Skeletal muscle cell (primary cell): ENCODE data around the gene PSG2.
"Not testable (repeated sequence)": the region's sequence is repeated elsewhere in the genome, so short reads cannot be mapped to it uniquely, and the experiment has no call there.

Experiments
- DNase-seq: peaks from one replicate; pipeline ENCODE4 v3.0.0-alpha.2; 2010; ENCODE audit warnings: low read depth
- H3K4me3 ChIP-seq: 2 replicates; pipeline ENCODE4 v1.5.1; 2011; ENCODE audit warnings: low read depth, mild to moderate bottlenecking, control low read depth, low read length, moderate library complexity

PSG2 gene

DNA sequence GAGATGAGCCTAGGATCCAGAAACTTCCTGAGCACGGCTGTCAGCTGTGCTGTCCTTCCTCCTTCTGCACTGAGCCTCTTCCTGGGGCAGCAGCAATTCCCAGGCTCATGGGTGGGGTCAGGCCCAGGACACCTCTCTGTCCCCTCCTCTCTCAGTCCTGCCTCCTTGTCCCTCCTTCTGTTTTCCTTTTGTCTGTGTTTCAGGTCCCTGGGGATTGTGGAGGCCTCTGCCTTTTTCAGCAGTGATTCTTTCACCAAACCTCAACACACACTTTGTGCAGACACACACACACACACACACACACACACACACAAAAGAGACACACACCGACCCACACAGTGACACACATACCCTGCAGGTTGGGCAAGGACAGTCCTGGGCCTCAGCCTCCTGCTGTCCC, at the start of gene PSG2:
PSG2 (minus strand) TSS at position 101 of the 400 bp plus-strand sequence. CDS start 132 bp downstream, outside the sequence.
- not testable (repeated sequence) for DNase-seq, H3K4me3 ChIP-seq

DNA sequence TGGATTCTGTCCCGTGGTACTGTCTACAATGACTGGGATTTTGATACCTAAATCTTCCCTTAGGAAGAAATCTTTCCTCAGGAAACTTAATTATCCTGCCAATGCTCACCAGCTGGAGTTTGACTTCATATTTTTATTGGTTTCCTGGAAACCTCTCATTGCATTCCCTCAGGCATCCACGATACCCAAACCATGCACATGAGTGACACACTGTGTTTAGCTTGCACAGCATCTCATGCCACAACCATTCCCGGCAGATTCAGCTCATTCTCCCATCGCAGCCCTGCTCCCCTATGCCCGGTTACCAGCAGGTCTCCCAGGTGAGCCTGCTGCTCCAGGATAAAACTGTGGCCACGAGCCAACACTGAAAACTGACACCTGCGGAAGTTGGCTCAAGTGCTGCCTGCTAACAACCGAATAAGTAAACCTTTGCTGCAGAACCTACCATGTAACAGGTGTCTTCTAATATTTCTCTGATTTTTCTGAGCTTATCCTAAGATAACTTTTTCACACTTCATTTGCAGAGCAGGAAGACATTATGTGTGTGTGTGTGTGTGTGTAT, 48.9 kb upstream of the PSG2 start:
- not testable (repeated sequence) for H3K4me3 ChIP-seq, DNase-seq

DNA sequence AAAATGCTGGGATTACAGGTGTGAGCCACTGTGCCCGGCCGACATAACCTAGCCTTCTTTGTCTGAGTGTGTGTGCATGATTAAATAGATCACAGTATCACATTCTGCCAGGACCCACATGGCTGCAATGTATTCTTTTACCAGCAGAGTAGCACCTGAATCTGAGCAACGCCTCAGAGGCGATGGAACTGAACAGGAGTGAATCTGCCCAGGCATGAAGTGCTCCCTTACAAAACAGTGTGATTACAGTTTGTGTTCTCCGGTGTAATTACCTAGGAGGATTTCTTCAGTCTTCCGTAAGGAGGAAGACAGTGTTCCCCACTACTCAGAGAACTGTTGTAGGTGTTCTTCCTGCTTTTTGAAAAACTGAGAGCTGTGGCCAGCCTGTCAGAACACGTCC, 46.7 kb upstream of the PSG2 start:
- H3K4me3 ChIP-seq, DNase-seq: not testable (repeated sequence)

DNA sequence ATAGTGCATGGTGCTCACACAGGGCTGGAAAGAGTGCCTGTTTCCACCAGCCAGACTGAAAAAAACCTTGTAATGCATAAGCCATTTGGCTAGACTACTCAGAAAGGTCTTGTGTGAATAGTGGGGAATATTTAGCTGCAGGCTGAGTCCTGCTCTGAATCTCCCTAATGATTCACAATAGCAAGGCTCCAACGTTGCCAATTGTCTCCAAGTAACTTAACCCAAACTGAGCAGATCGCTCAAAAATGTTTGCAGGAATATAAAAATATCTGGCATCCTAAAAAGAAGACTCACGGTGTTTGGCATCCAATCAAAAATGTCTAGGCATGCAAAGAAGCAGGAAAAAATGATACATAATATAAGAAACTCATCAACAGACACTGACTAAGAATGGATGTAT, 44.8 kb upstream of the PSG2 start:
- H3K4me3 ChIP-seq: not testable (repeated sequence)
- peak; percentile 27 for DNase-seq

DNA sequence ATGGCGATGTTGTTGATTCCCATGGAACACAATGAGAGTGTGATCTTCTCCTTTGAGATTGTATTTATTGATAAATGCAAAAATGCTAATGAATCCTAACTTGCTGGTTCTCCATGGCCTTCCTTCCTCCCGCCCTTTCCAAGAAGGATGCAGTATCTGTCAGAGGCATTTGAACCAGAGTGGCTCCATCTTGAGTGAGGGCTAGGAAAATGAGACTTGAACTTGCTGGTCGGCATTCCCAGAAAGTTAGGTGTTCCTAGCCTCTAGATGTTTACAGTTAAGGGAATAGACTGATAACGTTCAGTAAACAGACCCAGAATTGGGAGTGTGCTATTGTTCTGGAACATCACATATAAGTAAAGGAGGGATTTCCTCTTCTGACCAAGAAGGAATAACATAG, 44.2 kb upstream of the PSG2 start:
- DNase-seq: no peak
- no peak overlapping the region for H3K4me3 ChIP-seq

DNA sequence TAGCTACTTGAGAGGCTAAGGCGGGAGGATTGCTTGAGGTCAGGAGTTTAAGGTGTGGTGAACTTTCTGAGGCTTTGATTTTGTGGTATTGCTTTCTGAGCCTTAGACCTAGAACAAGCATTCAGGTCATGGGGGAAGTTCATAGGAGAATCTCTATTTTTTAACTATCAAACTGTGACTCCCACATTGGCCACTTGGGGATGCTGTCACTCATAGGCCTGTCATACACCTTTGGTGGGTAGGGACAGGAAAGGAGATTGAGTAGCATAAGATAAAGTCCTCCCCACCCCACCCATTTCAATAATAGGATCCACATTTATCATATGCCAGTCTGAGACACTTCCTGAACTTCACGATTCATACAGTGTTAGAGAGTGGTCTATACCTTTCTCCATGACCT, 41.9 kb upstream of the PSG2 start:
- DNase-seq: no peak
- no peak overlapping the region for H3K4me3 ChIP-seq

DNA sequence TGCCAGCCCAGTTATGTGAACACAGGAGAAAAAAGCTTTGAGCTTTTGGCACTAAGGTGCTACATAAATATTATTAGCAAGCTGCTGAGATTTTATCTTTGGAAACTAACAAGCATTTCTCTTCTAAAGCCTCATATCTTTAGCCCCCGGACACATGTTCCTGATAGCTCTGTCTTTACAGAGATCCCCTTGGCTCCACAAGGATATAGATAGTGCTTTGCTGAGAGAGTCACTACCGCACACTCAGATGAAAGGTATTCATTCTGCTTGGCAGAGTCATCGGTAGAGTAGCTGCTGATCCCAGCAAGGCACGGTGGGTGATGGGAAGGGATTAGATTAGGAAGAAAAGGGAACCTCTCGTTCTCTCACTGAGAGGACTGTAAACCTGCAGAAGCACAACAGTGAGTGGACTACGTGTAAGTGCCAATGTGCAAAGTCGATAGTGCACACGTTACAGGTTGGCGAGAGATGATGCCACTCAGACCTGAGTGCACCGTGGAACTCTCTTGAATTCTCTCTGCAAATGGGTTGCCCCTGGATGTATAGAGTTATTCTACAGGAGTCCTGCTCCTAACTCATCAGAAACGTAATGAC, 38.0 kb upstream of the PSG2 start:
- H3K4me3 ChIP-seq, DNase-seq: not testable (repeated sequence)

DNA sequence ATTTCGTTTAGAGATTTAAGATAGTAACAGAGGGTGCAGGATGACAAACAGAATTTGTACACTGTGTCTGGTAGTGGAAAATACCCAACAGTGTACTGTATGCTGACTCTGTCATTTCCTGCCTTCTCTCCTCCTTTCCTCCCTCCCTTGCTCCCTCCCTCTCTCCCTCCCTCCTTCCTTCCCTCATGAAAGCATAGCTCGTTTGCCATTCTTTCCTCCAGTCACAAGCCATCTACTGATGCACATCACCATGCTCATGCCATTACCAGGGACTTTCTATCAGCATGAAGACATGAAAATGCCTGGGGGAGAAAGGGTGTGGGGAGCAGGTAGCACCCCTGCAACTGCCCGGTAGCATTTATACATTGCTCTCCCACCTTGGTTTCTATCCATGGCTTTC, 37.0 kb upstream of the PSG2 start:
- DNase-seq, H3K4me3 ChIP-seq: not testable (repeated sequence)

DNA sequence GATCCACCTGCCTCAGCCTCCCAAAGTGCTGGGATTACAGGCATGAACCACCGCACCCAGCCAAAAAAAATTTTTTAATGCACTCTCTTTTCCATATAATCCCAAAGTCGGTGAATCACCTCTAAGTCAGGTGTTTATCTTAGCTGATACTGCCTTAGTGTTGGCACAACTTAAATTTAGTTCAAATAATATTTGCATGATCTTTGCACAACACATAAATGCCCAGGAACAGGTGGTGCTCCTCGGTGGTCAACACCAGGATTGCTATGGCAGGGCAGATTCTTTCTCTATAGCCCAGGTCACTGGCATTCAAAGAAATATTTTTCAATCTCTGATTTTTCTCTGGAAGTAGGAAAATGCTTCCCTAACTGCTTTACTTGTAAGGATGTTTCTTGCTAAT, 33.9 kb upstream of the PSG2 start:
- not testable (repeated sequence) for H3K4me3 ChIP-seq

DNA sequence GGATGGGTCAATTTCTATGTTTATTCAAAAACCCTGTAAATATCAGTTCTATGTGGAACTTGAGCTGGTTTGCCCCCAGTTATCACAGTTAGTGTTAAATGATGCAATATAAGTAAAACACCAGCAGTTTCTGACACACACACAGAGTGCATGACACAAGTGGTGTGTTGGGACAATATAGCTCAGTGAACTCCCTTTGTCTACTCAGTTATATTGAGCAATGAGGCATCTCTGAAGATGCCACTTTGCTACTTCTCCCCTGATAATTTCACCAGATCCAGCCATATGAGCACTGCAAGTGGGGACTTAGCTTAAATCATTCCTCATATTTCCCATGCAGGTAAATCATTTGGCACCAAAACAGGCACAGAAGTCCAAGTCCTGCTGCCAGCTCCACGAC, 33.0 kb upstream of the PSG2 start:
- H3K4me3 ChIP-seq, DNase-seq: not testable (repeated sequence)

More for the DNA sequence above, 33.9 kb upstream of the PSG2 start:
- DNase-seq: not testable (repeated sequence)

DNA sequence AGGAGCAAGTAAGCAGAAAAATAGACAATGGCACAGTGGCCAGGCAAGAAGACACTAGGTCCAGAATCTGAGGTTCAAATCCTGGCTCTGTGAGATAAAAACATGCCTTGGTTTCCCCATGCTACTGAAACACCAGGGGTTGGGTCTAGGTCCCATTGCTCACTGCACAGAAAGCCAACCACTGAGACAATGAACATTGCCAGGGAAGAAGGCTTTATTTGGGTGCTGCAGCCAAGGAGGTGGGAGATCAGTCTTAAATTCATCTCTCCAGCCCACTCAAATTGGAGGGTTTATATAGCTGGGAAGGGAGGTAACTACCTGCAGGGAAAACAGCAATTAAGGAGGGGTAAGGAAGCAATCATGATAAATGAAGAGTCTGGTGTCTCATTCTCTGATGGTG, 32.6 kb upstream of the PSG2 start:
- H3K4me3 ChIP-seq, DNase-seq: not testable (repeated sequence)

DNA sequence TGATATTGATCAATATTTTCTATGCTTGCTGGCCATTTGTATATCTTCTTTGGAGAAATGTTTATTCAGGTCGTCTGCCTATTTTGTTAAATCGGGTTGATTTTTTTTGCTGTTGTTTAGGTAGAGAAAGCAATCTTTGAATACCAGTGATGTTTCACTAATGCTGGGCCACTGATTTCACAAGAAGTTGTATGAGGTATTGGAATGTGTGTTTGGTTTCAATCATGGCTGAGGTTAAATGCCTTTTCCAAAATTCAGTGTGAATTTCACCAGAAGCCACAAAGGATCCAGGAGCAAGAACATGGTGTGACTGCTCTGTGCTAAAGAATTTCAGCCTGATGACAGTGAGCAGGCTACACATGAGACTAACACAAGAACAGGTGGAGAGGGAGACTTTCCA, 32.1 kb upstream of the PSG2 start:
- not testable (repeated sequence) for H3K4me3 ChIP-seq, DNase-seq

DNA sequence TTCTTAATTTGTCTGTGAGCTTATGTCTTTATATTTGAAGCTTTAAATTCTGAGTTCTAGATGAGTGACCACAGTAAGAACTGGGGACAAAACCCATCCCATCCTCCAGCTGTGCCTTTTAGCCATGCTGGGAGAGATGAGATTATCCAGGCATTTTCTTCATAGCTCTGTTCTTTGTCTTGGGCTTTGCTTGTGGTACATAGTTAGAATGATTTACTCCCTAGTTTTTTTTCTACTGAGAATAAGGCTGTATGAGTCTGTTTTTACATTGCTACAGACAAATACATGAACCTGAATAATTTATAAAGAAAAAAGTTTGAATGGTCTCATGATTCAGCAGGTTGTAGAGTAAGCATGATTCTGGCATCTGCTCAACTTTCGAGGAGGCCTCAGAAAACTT, 24.9 kb upstream of the PSG2 start:
- DNase-seq, H3K4me3 ChIP-seq: not testable (repeated sequence)

DNA sequence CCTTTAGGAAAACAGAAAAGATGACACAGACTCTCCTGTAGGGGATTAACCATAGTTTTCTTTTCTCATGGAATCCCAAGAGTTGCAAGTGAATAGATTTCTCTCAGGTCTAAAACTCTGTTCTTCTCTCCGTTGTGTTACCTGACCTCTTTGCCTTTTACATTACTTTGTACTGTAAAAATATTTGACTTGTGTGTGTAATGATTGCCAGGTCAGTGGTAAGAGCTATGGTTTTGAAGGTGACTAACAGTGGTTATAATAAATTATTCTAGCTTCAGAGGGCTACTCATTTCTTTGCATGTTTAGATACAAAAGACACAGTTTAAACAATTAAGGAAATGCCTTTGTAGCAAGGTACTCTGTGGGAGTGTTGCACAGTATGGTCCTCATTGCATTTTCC, 23.0 kb upstream of the PSG2 start:
- H3K4me3 ChIP-seq: no peak overlapping the region
- DNase-seq: no peak

DNA sequence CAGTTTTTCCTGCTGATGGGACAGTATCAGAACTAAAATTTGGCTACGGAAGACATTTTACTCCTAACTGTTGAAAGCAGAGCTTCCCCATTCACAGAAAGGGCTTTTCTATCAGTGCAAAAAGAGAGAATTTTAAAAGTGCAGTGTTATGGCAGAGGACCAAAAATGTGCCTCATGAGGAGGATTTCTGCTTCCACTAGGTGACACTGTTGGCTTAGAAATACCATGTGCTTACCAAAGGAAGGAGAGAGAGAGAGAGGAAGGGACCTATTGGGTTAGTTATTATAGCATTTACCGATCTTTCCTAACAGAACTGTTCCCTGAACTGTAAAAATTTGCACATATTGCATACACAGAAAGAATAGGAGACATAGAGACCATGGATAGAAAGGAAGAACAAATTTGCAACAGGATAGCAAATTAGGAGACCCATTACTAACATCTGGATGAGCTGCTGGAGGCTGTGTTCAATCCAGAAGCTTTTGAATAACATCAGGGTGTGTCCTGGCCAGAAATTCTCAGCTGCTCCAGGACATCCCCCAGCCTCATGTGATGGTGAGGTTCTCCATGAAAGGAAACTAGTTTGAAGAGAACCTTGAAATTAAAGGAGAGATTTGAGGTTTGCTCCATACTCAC, 21.8 kb upstream of the PSG2 start:
- not testable (repeated sequence) for H3K4me3 ChIP-seq
- DNase-seq: peak; percentile 6

DNA sequence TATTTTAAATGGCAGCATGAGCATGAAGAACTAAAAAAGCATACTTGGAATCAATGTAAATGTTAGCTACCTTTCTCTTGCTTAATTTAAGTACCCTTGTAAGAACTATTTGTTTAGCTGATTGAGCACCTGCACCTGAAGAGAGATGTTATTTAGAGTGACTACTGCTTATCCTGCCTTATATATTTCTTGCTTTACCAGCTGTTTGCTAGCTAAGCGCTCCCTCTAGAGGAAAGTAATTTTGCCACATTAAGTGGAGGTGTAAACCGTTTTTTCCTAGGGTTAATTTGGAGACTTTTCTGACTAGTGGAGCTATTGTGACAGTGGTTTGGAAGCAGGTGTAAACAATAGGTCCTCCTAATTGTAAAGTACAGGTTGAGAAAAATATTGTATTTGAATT, 19.4 kb upstream of the PSG2 start:
- no peak overlapping the region for H3K4me3 ChIP-seq
- no peak for DNase-seq

DNA sequence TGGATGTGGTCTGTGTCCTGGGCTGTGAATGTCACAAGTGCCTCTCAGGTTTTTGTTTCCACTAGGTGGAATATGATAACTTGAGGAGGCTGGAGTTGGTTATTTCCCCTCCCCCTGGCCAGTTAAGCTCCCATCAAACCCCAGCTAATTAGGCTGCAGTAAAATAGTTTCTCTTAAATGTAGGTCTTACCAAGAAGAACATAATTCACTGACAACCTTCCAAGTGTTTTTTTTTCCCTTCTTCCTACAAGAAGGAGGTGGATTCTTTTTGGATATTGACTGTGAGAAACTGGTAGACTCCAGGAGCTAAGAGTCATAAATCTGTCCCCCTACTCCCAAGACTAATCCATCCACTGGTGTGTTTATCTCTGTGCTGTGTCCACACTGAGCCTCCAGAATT, 15.9 kb upstream of the PSG2 start:
- H3K4me3 ChIP-seq, DNase-seq: not testable (repeated sequence)

DNA sequence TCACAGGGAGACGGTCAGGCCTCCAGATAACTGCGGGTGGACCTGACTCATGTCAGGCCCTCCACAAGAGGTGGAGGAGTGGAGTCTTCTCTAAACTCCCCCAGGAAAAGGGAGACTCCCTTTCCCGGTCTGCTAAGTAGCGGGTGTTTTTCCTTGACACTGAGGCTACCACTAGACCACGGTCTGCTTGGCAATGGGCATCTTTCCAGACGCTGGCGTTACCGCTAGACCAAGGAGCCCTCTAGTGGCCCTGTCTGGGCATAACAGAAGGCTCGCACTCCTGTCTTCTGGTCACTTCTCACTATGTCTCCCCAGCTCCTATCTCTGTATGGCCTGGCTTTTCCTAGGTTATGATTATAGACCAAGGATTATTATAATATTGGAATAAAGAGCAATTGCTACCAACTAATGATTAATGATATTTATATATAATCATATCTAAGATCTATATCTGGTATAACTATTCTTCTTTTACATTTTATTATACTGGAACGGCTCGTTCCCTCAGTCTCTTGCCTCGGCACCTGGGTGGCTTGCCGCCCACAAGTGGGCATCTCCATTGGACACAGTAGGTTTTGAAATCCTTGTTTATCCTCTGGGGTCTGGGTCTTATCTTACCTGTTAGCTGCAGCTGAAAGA, 5.3 kb upstream of the PSG2 start:
- not testable (repeated sequence) for H3K4me3 ChIP-seq, DNase-seq

DNA sequence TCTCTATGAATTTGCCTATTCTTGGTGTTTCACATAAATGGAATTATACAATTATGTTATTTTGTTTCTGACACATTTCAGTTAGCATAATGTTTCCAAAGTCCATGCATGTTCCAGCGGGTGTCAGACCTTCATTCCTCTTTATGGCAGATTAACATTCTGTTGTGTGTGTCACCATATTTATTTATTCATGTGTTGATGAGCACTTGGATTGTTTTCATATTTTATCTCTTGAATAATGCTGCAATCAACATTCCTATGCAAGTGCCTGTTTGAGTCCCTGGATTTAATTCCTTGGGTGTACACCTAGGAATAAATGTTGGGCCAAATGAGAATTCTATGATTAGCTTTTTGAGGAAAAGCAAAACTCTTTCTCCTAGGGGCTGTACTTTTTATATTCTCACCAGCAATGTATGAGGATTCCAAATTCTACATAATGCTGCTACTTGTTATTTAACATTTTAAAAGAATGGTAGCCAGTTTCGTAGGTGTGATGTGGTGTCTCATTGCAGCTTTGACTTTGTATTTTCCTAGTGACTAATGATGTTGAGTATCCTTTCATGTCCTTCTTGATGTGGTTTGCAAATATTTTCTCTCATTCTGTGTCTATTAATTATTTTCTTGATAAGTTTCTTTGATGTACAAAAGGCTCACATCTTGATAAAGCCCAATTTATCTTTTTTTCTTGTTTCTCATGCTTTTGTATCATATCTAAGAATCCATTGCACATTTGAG, 3.5 kb upstream of the PSG2 start:
- not testable (repeated sequence) for H3K4me3 ChIP-seq, DNase-seq
